DOHH2 (cell line): Measurements from ENCODE around the gene CDK6.

Source experiments
- H3F3A ChIP-seq: fragments of 200-600 bp; sonication (generic), shearing (Covaris generic); 2 replicates; pipeline ENCODE4 v1.6.0; 2016; ENCODE audit warnings: antibody characterized with exemption, mild to moderate bottlenecking; ENCODE audit not compliant: control insufficient read depth, insufficient read depth
- H3K27ac ChIP-seq: fragments of 200-600 bp; sonication (generic); 2 replicates; pipeline ENCODE4 v1.5.1; 2014; ENCODE audit warnings: low read depth, mild to moderate bottlenecking, low read length, moderate library complexity
- H3K27me3 ChIP-seq: fragments of 200-600 bp; sonication (generic); 2 replicates; pipeline ENCODE4 v1.6.1; 2014; ENCODE audit warnings: mild to moderate bottlenecking, low read length, mixed read lengths; ENCODE audit not compliant: control insufficient read depth
- H3K36me3 ChIP-seq: fragments of 200-600 bp; sonication (generic); 2 replicates; pipeline ENCODE4 v1.6.1; 2014; ENCODE audit warnings: mild to moderate bottlenecking, low read length, moderate library complexity, mixed read lengths; ENCODE audit not compliant: control insufficient read depth
- H3K4me1 ChIP-seq: fragments of 200-600 bp; sonication (generic); 2 replicates; pipeline ENCODE4 v1.6.1; 2014; ENCODE audit warnings: mild to moderate bottlenecking, low read length, mixed read lengths; ENCODE audit not compliant: control insufficient read depth
- H3K4me2 ChIP-seq: fragments of 200-600 bp; sonication (generic); 2 replicates; pipeline ENCODE4 v1.6.0; 2014; ENCODE audit warnings: mild to moderate bottlenecking, low read length, moderate library complexity
- H3K4me3 ChIP-seq: fragments of 200-600 bp; sonication (generic); 2 replicates; pipeline ENCODE4 v1.5.1; 2014; ENCODE audit warnings: mild to moderate bottlenecking, low read length, mixed read lengths
- H3K79me2 ChIP-seq: fragments of 200-600 bp; sonication (generic); 2 replicates; pipeline ENCODE4 v1.6.1; 2014; ENCODE audit warnings: mild to moderate bottlenecking, low read length, mixed read lengths; ENCODE audit not compliant: control insufficient read depth
- H3K9me2 ChIP-seq: fragments of 200-600 bp; sonication (generic); replicated peaks from 2 replicates; pipeline ENCODE4 v1.6.1; 2014; ENCODE audit warnings: mild to moderate bottlenecking, low read length, mixed read lengths; ENCODE audit not compliant: control insufficient read depth
- H3K9me3 ChIP-seq: fragments of 200-600 bp; sonication (generic); 2 replicates; pipeline ENCODE4 v1.6.1; 2014; ENCODE audit warnings: antibody characterized with exemption, low read length, mixed read lengths; ENCODE audit not compliant: control insufficient read depth, insufficient read depth
- H4K20me1 ChIP-seq: fragments of 200-600 bp; sonication (generic); 2 replicates; pipeline ENCODE4 v1.6.0; 2014; ENCODE audit warnings: low read depth, mild to moderate bottlenecking, antibody characterized with exemption, low read length, moderate library complexity; ENCODE audit not compliant: control insufficient read depth, insufficient read depth
- CTCF ChIP-seq: fragments of 200-600 bp; sonication (generic); IDR thresholded peaks from one replicate; pipeline ENCODE4 v1.5.1; 2014; ENCODE audit warnings: antibody characterized with exemption, mild to moderate bottlenecking, low read depth, low read length; ENCODE audit not compliant: poor library complexity, severe bottlenecking
- EZH2phosphoT487 ChIP-seq: fragments of 200-600 bp; sonication (generic); IDR thresholded peaks from 2 replicates; pipeline ENCODE4 v1.6.1; 2017; ENCODE audit warnings: borderline replicate concordance, mild to moderate bottlenecking, antibody characterized with exemption, low read length, moderate library complexity, mixed read lengths

Gene CDK6

GRCh38 chr7:92613720-92614119 is 222.7 kb downstream of the CDK6 start:
- H3K79me2 ChIP-seq = no peaks in the 10 kb centered on the region
- no peak overlapping the region for H3K4me3 ChIP-seq
- H3K36me3 ChIP-seq = peaks cover 64% of the 10 kb centered on the region
- H4K20me1 ChIP-seq = no peaks in the 10 kb centered on the region
- no peak overlapping the region for H3K27ac ChIP-seq
- TF ChIP-seq CTCF (no peak), EZH2phosphoT487 (no peak)
- peaks cover 33% of the 10 kb centered on the region for H3K4me1 ChIP-seq
- no peaks in the 10 kb centered on the region for H3K27me3 ChIP-seq
- H3K9me3 ChIP-seq = no peaks in the 10 kb centered on the region
- peaks cover 6% of the 10 kb centered on the region; the same call in 1 of the 2 replicates for H3F3A ChIP-seq
- no peaks in the 10 kb centered on the region for H3K9me2 ChIP-seq
- no peak overlapping the region for H3K4me2 ChIP-seq

- TF ChIP-seq EZH2phosphoT487 = no peak
- no peak for TF ChIP-seq CTCF
- H3K4me3 ChIP-seq = no peak overlapping the region
- no peaks in the 10 kb centered on the region for H3K9me2 ChIP-seq
These were observed 223.2 kb downstream of the CDK6 start for GRCh38 chr7:92613214-92613613.

GRCh38 chr7:92612501-92612900 is 223.9 kb downstream of the CDK6 start:
- peaks cover 33% of the 10 kb centered on the region for H3K4me1 ChIP-seq
- TF ChIP-seq CTCF (no peak), EZH2phosphoT487 (no peak)
- H3F3A ChIP-seq = peaks cover 6% of the 10 kb centered on the region; the same call in 1 of the 2 replicates
- H3K79me2 ChIP-seq = no peaks in the 10 kb centered on the region
- no peak overlapping the region for H3K27ac ChIP-seq
- peaks cover 54% of the 10 kb centered on the region for H3K36me3 ChIP-seq
- H3K9me3 ChIP-seq = no peaks in the 10 kb centered on the region
- H3K9me2 ChIP-seq = no peaks in the 10 kb centered on the region
- H4K20me1 ChIP-seq = no peaks in the 10 kb centered on the region
- no peak overlapping the region for H3K4me3 ChIP-seq
- no peaks in the 10 kb centered on the region for H3K27me3 ChIP-seq
- H3K4me2 ChIP-seq = peak overlapping the region; percentile 50; the same call in 1 of the 2 replicates

More at GRCh38 chr7:92613214-92613613, 223.2 kb downstream of the CDK6 start:
- Histone ChIP-seq H3K36me3 (peaks cover 62% of the 10 kb centered on the region), H3K27ac (no peak overlapping the region), H4K20me1 (no peaks in the 10 kb centered on the region), H3K9me3 (no peaks in the 10 kb centered on the region), H3K79me2 (no peaks in the 10 kb centered on the region), H3K27me3 (no peaks in the 10 kb centered on the region), H3K4me2 (no peak overlapping the region), H3F3A (peaks cover 6% of the 10 kb centered on the region; the same call in 1 of the 2 replicates), H3K4me1 (peaks cover 33% of the 10 kb centered on the region)
